NCI-H69 (cell line): Measurements from ENCODE around the gene POMZP3.
"Not testable (repeated sequence)": the region's sequence is repeated elsewhere in the genome, so short reads cannot be mapped to it uniquely, and the experiment has no call there.

Experiments
- DNase-seq: peaks from one replicate; lab custom pipeline; 2025; lab: John Stamatoyannopoulos, UW

POMZP3 gene

GRCh38 chr7:76626989-76627642 lies at the start of gene POMZP3:
Gene POMZP3 (minus strand): TSS chr7:76627279. CDS start chr7:76626064, 1,215 bp downstream.
- DNase-seq, result peak; percentile 38

GRCh38 chr7:76675783-76676182 lies 48.7 kb upstream of the POMZP3 start:
- not testable (repeated sequence) for DNase-seq

DNA sequence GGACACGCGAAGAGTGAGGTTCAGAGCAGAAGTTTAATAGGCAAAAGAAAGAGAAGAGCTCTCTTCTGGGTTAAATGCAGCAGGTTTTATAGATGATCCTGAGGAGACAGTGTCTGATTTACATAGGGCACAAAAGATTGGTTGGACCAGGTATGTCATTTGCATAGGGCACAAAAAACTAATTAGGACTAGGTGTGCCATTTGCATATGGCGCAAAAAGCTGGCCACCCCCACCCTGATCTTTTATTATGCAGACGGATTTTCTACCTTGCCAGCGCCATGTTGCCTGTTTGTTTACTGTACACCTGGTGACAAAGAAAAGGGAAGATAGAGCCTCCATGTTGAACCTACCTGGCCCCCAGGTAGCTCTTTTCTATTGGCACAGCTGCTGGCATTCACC lies 46.3 kb upstream of the POMZP3 start:
- DNase-seq, result peak; percentile 89

DNA sequence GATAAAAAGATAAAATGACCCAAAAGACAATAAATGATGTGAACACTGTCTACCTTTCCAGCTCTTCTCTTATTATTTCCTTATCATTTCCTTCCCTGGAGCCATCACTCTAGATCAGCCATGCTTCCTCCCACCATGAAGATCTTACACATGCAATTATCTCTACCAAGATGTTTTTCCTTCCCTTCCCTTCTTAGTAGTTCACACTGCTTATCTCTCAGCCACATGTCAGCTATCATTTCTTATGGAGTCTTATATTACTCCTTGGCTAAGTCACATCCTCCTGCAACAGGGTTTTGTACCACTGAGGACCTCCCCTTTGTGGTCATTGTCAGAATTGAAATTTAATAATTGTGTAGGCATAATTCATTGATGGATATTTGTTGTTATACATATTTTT lies 32.1 kb upstream of the POMZP3 start:
- DNase-seq, result not testable (repeated sequence)

DNA sequence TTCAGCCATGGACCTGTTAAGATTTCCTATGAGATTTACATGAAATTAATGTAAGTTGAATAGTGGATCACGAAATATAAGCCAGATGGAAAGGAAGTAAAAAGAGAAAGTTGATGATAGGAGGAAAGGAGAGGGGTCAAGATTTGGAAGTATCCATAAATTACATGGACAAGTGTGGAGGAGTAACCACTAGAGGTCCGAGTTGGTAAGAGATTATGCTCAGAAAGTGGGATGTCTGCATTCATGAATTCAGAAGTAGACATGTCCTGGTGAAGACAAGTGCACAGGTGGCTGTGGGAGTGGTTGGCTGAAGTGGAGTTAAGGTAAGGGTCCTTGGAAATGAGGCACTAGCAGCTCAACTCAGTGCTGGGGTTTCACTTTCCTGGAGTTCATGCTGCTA lies 29.3 kb upstream of the POMZP3 start:
- peak; percentile 34 for DNase-seq

DNA sequence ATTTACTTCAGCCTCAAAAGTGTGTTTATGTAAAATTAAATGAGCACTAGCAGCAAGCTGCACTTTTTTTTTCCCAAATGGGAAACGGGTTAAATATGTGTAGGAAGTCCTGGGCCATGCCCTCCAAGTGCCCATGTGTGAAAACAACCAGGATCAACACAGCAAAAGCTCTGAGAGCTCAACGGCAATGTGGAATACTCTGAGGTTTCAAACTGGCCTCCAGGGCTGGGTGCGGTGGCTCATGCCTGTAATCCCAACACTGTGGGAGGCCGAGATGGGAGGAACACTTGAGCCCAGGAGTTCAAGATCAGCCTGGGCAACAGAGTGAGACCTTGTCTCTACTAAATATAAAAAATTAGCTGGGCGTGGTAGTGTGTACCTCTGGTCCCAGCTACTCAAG lies 15.5 kb upstream of the POMZP3 start:
- not testable (repeated sequence) for DNase-seq

GRCh38 chr7:76637061-76637691 lies 10.1 kb upstream of the POMZP3 start:
- DNase-seq, result peak; percentile 45

DNA sequence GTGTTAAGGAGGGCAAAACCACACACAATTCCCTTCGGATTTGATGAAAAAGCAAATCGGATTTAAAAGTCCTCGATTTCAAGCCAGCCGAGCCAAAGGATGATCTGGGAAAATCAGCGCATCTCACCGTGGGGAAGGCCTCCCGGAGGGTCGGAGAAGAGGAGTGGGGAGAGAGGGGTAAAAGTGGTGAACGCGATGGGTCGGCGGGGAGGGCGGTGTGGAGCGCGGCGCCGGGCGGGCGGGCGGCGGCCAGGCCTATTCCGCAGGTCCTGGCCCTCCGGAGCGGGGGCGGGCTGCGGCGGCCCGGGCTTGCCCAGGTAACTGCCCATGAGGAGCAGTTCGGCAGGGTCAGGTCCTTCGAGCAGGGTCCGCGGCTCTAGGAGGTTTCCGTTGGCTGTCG lies 498 bp downstream of the POMZP3 start:
- peak; percentile 20 for DNase-seq

DNA sequence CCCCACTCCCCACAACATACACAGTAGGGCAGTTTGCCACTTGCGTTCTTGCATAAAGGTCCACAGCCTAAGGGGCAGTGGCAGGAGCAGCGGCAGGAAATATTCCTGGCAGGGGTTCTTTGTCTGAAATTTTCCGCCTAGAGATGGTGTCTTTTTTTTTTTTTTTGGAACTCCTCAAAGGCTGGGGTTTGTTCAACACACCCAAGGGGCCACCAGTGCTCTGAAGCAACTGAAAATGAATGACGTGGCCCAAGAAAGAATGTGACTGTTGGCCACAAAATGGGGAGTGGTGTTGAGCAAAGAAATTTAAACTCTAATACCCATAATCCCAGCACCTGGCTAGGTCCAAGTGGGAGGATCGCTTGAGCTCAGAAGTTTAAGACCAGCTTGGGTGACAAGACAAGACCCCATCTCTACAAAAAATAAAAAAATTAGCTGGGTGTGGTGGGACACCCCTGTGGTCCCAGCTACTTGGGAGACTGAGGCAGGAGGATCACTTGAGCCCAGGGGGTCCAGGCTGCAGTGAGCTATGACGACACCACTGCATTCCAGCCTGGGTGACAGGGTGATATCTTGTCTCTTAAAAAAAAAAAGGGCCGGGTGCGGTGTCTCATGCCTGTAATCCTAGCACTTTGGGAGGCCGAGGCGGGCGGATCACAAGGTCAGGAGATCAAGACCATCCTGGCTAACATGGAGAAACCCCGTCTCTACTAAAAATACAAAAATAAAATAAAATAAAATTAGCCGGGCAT lies 7.5 kb downstream of the POMZP3 start:
- not testable (repeated sequence) for DNase-seq

- not testable (repeated sequence) for DNase-seq
Observed at GRCh38 chr7:76613783-76614182, 13.3 kb downstream of the POMZP3 start.

GRCh38 chr7:76612232-76612631 lies 14.8 kb downstream of the POMZP3 start:
- DNase-seq, result not testable (repeated sequence)

GRCh38 chr7:76609864-76610263 lies 17.2 kb downstream of the POMZP3 start:
- not testable (repeated sequence) for DNase-seq

- DNase-seq, result not testable (repeated sequence)
Observed at GRCh38 chr7:76608469-76608868, 18.6 kb downstream of the POMZP3 start.

GRCh38 chr7:76606027-76606426 lies 21.1 kb downstream of the POMZP3 start:
- peak; percentile 85 for DNase-seq

DNA sequence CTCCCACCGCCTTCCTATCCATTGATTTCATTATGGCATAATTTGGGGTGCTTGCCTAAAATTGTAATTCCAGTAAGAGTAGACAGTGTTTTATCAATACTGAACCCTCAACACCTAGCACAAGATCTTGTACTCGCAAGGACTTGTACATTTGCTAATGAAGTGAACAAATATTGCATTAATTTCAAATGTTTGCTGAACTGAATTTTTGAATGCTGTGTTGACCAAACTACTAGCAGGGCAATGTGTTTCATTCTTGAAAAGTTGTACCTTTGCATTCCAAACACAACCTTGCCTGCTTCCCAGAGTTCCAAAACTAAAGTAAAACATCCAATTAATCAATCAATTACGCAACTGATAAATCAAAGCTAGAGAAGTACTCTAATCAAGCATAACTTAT lies 26.4 kb downstream of the POMZP3 start:
- not testable (repeated sequence) for DNase-seq

GRCh38 chr7:76600116-76600482 lies 27.0 kb downstream of the POMZP3 start:
- DNase-seq, result not testable (repeated sequence)

GRCh38 chr7:76598590-76599264 lies 28.4 kb downstream of the POMZP3 start:
- DNase-seq, result peak; percentile 61

DNA sequence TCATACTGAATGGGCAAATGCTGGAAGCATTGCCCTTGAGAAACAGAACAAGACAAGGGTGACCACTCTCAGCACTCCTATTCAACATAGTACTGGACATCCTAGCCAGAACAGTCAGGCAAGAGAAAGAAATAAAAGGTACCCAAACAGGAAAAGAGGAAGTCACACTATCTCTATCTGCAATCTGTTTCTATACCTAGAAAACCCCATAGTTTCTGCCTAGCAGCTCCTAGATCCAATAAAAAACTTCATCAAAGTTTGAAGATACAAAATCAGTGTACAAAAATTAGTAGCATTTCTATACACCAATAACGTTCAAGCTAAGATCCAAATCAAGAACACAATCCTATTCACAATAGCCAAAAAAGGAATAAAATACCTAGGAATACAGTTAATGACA lies 29.8 kb downstream of the POMZP3 start:
- not testable (repeated sequence) for DNase-seq

GRCh38 chr7:76592694-76593093 lies 34.4 kb downstream of the POMZP3 start:
- peak; percentile 12 for DNase-seq

DNA sequence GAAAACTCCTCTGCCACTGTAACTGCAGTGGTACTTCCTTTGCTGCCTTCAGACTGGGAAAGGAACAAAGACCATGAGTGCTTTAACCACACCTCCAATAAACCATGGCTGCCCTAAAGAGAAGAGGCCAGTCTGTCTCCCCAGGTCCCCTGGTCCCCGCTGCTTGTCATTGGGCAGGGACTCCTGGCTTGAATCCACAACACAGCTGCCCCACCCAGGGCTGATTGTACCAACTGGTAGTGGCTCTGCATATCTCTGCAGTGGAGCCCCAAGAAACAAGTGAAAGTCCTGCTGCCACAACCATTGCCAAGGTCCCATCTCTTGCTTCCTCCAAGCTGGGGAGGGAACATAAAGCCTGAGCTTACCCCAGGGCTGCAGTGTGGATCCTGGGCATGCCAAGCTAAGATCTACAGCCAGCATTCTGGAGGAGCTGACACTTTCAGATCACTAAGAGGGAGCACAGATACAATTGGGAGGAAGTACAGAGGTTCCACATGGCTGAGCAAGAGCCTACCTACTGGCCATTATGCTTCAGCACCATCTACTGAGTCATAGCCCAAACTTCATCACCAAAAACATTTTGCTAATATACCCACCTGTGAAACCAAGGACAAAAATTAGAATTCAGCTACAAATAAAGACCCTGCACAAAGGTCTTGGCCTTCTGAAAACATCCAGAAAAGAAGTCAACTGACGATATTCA lies 35.3 kb downstream of the POMZP3 start:
- DNase-seq, result not testable (repeated sequence)

DNA sequence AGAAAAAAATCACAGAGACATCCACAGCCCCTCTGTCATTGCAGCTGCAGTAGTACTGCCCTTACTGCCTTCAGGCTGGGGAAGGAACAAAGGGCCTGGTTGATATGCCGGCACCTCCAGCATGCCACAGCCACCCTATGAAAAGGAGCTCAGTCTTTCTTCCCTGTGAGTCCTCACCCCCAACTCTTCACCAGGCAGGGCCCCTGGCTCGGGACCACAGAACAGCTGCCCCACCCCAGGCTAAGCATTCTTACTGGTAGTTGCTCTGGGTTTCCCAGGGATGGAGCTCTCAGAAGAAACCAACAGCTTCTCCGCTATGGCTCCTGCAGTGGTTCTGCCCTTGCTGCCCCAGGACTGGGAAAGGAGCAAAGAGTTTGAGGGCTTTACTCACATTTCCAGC lies 36.0 kb downstream of the POMZP3 start:
- DNase-seq, result not testable (repeated sequence)

GRCh38 chr7:76588586-76588985 lies 38.5 kb downstream of the POMZP3 start:
- DNase-seq, result not testable (repeated sequence)
